Ammon's horn (tissue), 1 donor: Measurements from ENCODE around the gene GCM1.

Experiments used
- DNase-seq: peaks from one replicate; pipeline ENCODE4 v3.0.0-alpha.2; 2016; ENCODE audit warnings: low spot score

Gene GCM1

GRCh38 chr6:53151676-53152075 is 3.0 kb upstream of the GCM1 start:
- DNase-seq, result no peak

- no peak for DNase-seq
These were observed 3.8 kb downstream of the GCM1 start for GRCh38 chr6:53144802-53145201.

- no peak for DNase-seq
These were observed 4.9 kb downstream of the GCM1 start for GRCh38 chr6:53143710-53144109.

GRCh38 chr6:53142810-53143209 is 5.8 kb downstream of the GCM1 start:
- DNase-seq, result no peak

- peak; percentile 21 for DNase-seq
These were observed 8.7 kb downstream of the GCM1 start for GRCh38 chr6:53139841-53140413.

- DNase-seq, result no peak
These were observed 12.5 kb downstream of the GCM1 start for GRCh38 chr6:53136000-53136609.

GRCh38 chr6:53134601-53135235 is 13.9 kb downstream of the GCM1 start:
- no peak for DNase-seq

- DNase-seq, result no peak
These were observed 14.7 kb downstream of the GCM1 start for GRCh38 chr6:53133961-53134360.

GRCh38 chr6:53130569-53131290 is 17.9 kb downstream of the GCM1 start:
- no peak for DNase-seq

GRCh38 chr6:53128842-53129241 is 19.8 kb downstream of the GCM1 start:
- DNase-seq, result no peak

GRCh38 chr6:53125276-53125675 is 23.4 kb downstream of the GCM1 start:
- DNase-seq, result no peak

GRCh38 chr6:53124131-53124800 is 24.4 kb downstream of the GCM1 start:
- DNase-seq, result no peak

GRCh38 chr6:53119772-53120409 is 28.8 kb downstream of the GCM1 start:
- no peak for DNase-seq

- DNase-seq, result no peak
These were observed 29.3 kb downstream of the GCM1 start for GRCh38 chr6:53119349-53119748.

- DNase-seq, result no peak
These were observed 32.9 kb downstream of the GCM1 start for GRCh38 chr6:53115741-53116140.

GRCh38 chr6:53115113-53115512 is 33.5 kb downstream of the GCM1 start:
- no peak for DNase-seq

- DNase-seq, result no peak
These were observed 34.9 kb downstream of the GCM1 start for GRCh38 chr6:53113742-53114141.

- no peak for DNase-seq
These were observed 35.8 kb downstream of the GCM1 start for GRCh38 chr6:53112871-53113270.

GRCh38 chr6:53112404-53112803 is 36.2 kb downstream of the GCM1 start:
- no peak for DNase-seq

GRCh38 chr6:53111865-53112264 is 36.8 kb downstream of the GCM1 start:
- DNase-seq, result no peak

- DNase-seq, result no peak
These were observed 39.0 kb downstream of the GCM1 start for GRCh38 chr6:53109612-53110011.

GRCh38 chr6:53107091-53107490 is 41.5 kb downstream of the GCM1 start:
- no peak for DNase-seq
